PFSK-1 (cell line): ENCODE results near the gene ABCC6.

Experiments
- POLR2AphosphoS5 ChIP-seq: IDR thresholded peaks from 2 replicates; pipeline ENCODE4 v1.6.1; 2012; ENCODE audit warnings: low read depth, mild to moderate bottlenecking, control low read depth, low read length, moderate library complexity
- REST ChIP-seq, 2 experiments: IDR thresholded peaks; 2 replicates each; pipeline versions ENCODE4 v1.6.1 to v1.8.0; 2011 to 2012; ENCODE audit warnings: low read depth in 2 of 2, low read length in 2 of 2, control low read depth in 1 of 2, inconsistent platforms in 1 of 2, mild to moderate bottlenecking in 1 of 2, moderate library complexity in 1 of 2; ENCODE audit not compliant: insufficient read depth in 1 of 2
- SIN3A ChIP-seq: IDR thresholded peaks from 2 replicates; pipeline ENCODE4 v1.6.1; 2012; ENCODE audit warnings: mild to moderate bottlenecking, low read length, moderate library complexity, borderline replicate concordance; ENCODE audit not compliant: insufficient read depth

GRCh38 chr16:16147316-16147999, 75.8 kb downstream of the ABCC6 start:
- TF ChIP-seq POLR2AphosphoS5 = no peak
- no peak for TF ChIP-seq SIN3A
- no peak for TF ChIP-seq REST (IDR thresholded peaks at IDR 0.05; ENCODE audit: insufficient read depth in 1 of 2, low read depth in 2 of 2, low read length in 2 of 2)
